Amniotic stem cell (primary cell): ENCODE measurements around the gene TGM2.

ENCODE experiments used
- DNase-seq: peaks from one replicate; lab custom pipeline; 2025; lab: John Stamatoyannopoulos, UW

TGM2 gene

DNA sequence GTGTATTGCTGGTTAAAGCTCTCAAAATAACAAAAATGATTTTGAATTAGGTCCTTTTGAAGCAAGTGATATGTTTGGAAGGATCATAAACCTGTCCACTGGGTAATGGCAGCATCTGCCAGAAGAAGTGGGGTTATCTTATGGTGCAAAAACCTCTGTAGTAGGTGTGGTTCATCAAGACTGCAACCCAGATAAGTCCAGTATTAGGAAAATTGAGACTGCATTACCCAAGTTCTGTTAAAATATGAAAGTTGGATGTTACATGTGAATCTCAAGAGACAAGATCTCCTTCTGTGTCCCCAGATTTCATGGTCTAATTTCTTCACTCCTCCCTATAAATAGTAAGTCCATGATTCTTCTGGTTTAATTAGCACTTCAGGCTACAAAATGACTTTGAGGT is 72.2 kb downstream of the TGM2 start:
- no peak for DNase-seq

DNA sequence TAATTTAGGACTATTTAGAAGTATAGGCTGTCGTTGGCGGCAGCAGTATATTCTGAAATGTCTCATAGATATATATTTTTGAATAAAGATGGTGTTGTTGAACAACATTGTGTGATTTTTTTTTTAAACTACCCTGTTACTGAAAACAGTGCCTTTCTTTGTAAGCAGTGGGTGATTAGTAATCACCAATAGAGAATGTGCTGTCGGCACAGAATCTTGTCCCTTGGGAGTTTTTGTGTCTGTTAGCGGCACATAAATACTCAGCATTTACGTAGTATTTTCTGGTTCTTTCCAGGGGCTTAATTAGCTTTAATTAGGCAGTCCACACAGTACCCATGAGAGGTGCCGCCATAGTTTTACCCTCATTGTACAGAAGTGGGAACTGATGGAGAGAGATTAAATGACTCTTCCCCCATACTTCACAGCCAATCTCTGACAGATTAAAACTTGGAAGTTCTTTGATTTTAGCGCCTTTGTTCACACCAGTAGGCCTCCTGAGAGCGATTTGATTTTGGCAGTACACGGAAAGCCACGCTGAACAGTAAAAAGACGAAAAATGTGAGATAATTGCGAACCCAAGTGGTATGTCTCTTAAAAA is 72.7 kb downstream of the TGM2 start:
- no peak for DNase-seq

- no peak for DNase-seq
Observed at GRCh38 chr20:38091441-38092216, 73.4 kb downstream of the TGM2 start.

DNA sequence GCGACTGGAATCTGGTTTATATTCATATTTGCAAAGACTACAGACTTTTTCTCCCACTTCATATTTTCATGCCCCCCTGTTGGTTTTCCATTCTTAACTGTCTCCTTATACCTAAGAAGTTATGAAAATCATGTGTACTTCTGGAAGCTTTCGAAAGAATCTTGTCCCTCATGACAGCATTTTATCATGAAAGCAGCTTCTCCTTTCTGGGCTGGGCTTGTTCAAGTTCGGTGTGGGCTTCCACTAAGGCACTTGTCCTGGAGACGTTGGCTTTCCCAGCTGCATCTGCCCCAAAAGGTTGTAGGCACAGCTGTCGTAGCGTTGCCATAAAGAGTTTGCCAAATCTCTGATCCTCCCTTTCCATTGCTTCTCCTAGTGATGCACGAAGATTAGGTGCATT is 75.0 kb downstream of the TGM2 start:
- no peak for DNase-seq

DNA sequence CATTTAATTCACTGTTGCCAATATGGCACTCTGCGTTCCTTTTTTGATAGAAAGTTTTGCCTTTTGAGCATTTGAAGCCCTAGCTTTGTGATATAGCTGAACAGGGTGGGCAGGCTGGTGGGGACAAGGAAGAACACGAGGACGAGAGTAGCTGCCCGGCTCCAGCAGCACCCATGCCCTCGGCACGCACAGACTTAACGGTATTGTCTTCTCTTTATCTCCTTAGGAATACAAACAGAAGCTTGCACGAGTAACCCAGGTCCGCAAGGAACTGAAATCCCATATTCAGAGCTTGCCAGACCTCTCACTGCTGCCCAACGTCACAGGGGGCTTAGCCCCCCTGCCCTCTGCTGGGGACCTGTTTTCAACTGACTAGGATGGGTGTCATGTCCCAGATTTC is 75.6 kb downstream of the TGM2 start:
- no peak for DNase-seq

DNA sequence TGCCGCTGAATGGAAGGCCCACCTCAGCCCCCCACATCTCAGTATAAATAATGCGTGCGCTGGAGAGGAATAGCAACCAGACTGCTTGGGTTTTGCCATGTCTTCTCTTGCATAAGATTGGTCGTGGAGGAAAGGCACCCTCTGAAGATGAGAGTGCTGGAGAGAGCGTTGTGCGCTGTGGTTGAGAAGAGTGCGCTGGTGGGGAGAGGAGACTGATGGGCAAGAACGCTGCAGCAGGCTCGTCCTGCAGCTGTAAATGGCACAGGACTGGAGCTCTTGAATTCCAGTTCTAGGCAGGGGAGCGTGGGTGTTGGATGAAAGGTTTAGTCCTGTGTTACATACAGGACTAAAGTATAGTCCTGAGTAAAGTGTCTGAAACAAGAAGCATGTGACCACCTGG is 80.0 kb downstream of the TGM2 start:
- DNase-seq, result no peak

DNA sequence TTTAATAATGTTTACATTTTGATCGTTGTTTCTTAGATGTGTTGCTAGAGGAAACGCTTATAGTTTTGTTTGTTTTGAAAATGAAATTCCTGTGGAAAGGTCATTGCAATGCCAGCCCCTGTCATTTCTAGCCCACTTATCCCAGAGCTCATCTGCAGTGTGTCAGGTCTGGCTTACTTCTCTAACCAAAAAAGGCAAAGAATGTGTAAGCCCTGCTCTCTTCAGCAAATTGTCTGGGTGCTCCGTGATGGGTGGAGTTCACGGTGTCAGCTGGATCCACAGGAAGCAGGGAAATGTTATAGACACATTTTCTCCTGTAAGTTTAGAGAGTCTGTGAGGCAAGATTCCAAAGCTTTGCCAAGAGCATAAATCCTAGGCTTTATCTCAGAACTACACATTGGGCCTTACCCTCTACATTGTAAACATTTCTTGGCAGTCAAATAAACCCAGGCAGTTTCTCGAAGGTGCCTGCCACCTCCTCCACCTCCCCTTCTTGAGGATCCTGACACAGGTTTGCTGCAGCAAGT is 80.6 kb downstream of the TGM2 start:
- peak; percentile 63 for DNase-seq

DNA sequence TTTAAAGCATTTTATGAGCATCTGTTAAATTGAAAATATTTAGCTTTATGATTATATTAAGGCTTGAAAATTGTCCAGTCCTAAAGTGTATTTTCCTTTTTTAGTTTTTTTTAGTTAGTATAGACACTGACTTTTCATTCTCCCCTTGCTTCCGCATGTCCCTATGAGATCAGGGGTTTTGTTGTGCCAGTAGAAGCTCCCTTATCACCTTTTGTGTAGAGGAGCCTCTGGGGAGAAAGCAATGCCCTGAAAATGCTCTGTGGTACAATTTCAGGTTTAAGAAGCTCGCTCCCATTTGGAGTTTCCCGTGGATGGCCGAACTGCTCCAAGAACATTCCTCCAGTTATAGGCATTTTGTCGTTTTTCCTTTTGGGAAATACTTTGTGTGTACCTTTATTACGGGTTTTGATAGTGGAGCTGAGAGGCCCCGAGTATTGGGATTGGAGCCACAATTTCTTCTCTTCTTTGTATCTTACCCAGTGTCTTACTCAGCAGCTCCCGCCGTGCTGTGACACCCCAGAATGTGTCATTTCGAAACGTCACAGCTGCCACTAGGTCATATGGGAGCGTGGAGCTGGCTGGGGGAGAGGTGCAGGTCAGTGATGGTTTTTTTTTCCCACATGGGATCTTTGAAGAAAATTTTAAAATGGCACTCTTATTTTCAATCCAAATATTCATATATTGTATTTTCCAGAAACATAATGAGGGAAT is 81.6 kb downstream of the TGM2 start:
- DNase-seq, result no peak

DNA sequence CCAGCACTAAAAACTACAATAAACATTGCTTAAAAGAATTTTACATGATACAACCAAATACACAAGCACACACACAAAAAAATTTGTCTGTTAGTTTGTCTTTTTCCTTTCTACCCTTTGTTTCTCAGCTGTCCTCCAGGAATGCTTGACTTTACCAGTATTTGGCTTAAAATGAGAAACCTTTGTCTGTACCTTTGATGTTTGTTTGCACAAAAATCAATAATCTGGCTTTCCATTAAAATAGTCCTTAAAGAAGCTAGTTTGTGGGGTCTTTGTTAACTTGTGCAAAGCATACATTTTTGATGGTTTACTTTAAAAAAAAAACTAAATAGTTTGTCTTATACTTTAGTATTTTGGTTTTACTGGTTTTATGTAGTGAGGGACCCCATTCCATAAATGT is 82.2 kb downstream of the TGM2 start:
- DNase-seq, result no peak

- no peak for DNase-seq
Observed at GRCh38 chr20:38081575-38081974, 83.5 kb downstream of the TGM2 start.

DNA sequence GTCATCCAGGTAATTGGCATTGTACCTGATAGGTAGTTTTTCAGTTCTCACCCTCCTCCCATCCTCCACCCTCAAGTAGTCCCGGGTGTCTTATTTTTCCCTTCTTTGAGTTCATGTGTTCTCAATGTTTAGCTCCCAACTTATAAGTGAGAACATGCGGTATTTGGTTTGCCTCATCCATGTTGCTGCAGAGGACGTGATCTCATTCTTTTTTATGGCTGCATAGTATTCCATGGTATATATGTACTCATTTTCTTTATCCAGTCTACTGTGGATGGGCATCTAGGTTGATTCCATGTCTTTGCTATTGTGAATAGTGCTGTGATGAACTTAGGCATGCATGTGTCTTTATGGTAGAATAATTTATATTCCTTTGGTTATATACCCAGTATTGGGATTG is 85.7 kb downstream of the TGM2 start:
- no peak for DNase-seq

DNA sequence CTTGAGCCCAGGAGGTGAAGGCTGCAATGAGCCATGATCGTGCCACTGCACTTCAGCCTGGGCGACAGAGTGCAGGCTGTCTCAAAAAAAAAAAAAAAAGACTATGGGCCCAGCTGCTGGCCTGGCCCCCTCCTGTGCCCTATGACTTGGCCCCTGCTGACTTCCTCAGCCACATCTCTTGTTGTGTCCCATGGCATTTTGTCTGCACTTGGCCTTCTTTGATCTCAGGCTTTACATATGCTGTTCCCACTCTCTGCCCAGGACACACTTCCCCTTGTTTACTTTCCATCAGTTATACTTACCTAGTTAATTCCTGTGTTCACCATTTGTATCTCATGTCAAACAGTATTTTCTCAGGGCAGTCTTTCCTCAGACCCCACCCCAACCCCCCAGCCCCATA is 87.0 kb downstream of the TGM2 start:
- no peak for DNase-seq
